Measurements from ENCODE around the gene SGSM2. TPM values are rescaled to one million over a fixed set of nuclear protein-coding genes. Genes with fewer than 3 reads are reported as not detected.

Gene SGSM2
- total RNA-seq, 1 experiment from 2014 or later, result 49.0 TPM

DNA sequence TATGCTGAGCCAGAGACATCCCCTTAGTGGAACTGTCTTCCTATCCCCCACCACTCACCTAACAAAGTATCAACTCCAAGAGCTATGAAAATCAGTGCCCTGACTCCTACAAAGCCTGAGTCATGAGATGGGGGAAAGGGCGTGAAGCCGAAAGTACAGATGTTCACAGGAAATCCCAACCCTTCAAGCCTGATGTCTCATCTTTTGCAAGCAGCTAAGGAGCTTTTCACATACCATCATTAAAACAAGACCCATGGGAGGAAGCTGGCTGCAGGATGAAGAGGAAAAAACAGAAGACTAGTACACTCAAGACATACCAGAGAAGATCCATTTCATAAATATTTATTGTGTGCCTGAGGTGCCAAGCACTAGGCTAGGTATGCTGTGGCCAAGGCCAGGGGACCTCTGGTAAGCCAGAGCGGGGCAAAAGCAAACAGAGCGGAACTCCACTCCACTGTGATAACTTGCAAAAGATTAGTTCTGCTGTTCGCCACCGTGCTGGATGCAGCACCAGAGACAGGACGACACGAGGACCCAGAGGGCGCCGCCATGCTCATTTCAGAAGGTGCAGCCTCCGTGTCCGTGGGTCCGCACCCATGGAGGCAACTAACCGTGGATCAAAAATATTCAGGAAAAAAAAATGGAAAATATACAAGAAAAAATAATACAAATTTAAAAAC is 68.1 kb downstream of the SGSM2 start:
- POLR2A ChIA-PET, result interaction anchor here (1.1 kb wide), 1 partner anchor 13 kb away, joined by 4 read pairs; no protein-coding TSS in a partner anchor
- no peaks in the 10 kb centered on the region for H3K4me1 ChIP-seq (ENCODE audit: control insufficient read depth, insufficient read depth, low read length)
- intact Hi-C loops (cut with micrococcal nuclease; ENCODE audit: unreplicated experiment), result no loop called here

DNA sequence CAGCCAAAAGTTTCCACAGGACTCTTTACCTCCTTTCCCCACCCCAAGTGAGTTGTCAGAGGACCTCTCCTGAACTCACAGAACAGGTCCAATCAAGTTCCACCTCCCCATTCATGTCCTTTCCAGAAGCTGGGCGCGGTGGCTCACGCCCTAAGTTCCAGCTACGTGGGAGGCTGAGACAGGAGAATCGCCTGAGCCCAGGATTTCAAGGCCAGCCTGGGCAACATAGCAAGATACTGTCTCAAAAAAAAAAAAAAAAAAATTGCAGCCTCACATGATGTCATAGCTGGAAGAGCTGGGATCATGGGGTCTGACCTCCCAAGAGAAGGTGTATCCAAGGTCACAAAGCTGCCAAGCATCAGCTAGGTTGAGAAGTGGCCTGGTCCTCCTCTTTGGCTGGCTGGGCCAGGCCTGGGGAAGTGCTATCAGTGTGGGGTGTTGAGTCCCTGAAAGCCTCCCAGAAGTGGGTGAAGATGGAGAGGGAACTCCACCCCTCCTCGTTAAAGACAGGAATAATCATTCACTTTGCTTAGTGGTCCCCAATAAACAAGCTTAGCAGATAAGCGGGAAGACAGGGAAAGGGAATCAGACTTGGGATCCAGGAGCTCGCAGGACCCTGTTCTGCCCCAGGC is 69.1 kb downstream of the SGSM2 start:
- ChIA-PET POLR2A (interaction anchor here (0.7 kb wide), 1 partner anchor 15 kb away, joined by 8 read pairs; no protein-coding TSS in a partner anchor), CTCF (interaction anchor here (1.4 kb wide), 1 partner anchor 10 kb away, joined by 3 read pairs; no protein-coding TSS in a partner anchor)
- H3K9me3 ChIP-seq (ENCODE audit: control insufficient read depth, insufficient read depth, low read depth, low read length), result no peaks in the 10 kb centered on the region
- intact Hi-C loops (cut with micrococcal nuclease; ENCODE audit: unreplicated experiment) (no loop called here), in situ Hi-C loops (cut with HindIII; ENCODE audit: low pct_unique_long_range_greater_than_20kb, low sequenced_read_pairs) (no loop called here)
- ATAC-seq, result no peak
- H3K4me3 ChIP-seq (ENCODE audit: low read depth in 2 of 2, low read length in 2 of 2), result no peak overlapping the region
- no peak overlapping the region for H3K27ac ChIP-seq (ENCODE audit: low read length)
- no peaks in the 10 kb centered on the region for H3K27me3 ChIP-seq (ENCODE audit: control insufficient read depth, insufficient read depth, low read length)
- no TSS peak for BruUV-seq (replicated peaks)
- TF ChIP-seq, protein P1, sequence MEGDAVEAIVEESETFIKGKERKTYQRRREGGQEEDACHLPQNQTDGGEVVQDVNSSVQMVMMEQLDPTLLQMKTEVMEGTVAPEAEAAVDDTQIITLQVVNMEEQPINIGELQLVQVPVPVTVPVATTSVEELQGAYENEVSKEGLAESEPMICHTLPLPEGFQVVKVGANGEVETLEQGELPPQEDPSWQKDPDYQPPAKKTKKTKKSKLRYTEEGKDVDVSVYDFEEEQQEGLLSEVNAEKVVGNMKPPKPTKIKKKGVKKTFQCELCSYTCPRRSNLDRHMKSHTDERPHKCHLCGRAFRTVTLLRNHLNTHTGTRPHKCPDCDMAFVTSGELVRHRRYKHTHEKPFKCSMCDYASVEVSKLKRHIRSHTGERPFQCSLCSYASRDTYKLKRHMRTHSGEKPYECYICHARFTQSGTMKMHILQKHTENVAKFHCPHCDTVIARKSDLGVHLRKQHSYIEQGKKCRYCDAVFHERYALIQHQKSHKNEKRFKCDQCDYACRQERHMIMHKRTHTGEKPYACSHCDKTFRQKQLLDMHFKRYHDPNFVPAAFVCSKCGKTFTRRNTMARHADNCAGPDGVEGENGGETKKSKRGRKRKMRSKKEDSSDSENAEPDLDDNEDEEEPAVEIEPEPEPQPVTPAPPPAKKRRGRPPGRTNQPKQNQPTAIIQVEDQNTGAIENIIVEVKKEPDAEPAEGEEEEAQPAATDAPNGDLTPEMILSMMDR (IDR thresholded peaks at IDR 0.05), result no peak
- TF ChIP-seq POLR2AphosphoS5 (IDR thresholded peaks at IDR 0.05; ENCODE audit: low read depth, low read length) (no peak), TCF7L2 (IDR thresholded peaks at IDR 0.05; ENCODE audit: low read depth, low read length) (no peak), SIN3A (IDR thresholded peaks at IDR 0.05; ENCODE audit: borderline replicate concordance, insufficient read depth, low read depth, low read length) (no peak)
- TF ChIP-seq, protein P2, sequence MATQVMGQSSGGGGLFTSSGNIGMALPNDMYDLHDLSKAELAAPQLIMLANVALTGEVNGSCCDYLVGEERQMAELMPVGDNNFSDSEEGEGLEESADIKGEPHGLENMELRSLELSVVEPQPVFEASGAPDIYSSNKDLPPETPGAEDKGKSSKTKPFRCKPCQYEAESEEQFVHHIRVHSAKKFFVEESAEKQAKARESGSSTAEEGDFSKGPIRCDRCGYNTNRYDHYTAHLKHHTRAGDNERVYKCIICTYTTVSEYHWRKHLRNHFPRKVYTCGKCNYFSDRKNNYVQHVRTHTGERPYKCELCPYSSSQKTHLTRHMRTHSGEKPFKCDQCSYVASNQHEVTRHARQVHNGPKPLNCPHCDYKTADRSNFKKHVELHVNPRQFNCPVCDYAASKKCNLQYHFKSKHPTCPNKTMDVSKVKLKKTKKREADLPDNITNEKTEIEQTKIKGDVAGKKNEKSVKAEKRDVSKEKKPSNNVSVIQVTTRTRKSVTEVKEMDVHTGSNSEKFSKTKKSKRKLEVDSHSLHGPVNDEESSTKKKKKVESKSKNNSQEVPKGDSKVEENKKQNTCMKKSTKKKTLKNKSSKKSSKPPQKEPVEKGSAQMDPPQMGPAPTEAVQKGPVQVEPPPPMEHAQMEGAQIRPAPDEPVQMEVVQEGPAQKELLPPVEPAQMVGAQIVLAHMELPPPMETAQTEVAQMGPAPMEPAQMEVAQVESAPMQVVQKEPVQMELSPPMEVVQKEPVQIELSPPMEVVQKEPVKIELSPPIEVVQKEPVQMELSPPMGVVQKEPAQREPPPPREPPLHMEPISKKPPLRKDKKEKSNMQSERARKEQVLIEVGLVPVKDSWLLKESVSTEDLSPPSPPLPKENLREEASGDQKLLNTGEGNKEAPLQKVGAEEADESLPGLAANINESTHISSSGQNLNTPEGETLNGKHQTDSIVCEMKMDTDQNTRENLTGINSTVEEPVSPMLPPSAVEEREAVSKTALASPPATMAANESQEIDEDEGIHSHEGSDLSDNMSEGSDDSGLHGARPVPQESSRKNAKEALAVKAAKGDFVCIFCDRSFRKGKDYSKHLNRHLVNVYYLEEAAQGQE (IDR thresholded peaks at IDR 0.05; ENCODE audit: insufficient read depth in 1 of 2, low read depth in 2 of 2, low read length in 1 of 2), result no peak
- H3K36me3 ChIP-seq (ENCODE audit: control insufficient read depth, insufficient read depth, low read length), result no peaks in the 10 kb centered on the region
- H3K4me1 ChIP-seq (ENCODE audit: control insufficient read depth, insufficient read depth, low read length), result no peaks in the 10 kb centered on the region
- DNase-seq (ENCODE audit: low read depth, low spot score), result no peak

More for the DNA sequence above, 68.1 kb downstream of the SGSM2 start:
- ATAC-seq, result no peak
- CTCF ChIA-PET, result no interaction called here
- in situ Hi-C loops (cut with HindIII; ENCODE audit: low pct_unique_long_range_greater_than_20kb, low sequenced_read_pairs), result no loop called here
- DNase-seq (ENCODE audit: low read depth, low spot score), result no peak
- Histone ChIP-seq H3K27me3 (ENCODE audit: control insufficient read depth, insufficient read depth, low read length) (no peaks in the 10 kb centered on the region), H3K9me3 (ENCODE audit: control insufficient read depth, insufficient read depth, low read depth, low read length) (no peaks in the 10 kb centered on the region), H3K27ac (ENCODE audit: low read length) (no peak overlapping the region), H3K4me3 (ENCODE audit: low read depth in 2 of 2, low read length in 2 of 2) (no peak overlapping the region), H3K36me3 (ENCODE audit: control insufficient read depth, insufficient read depth, low read length) (no peaks in the 10 kb centered on the region)
- TF ChIP-seq TCF7L2 (IDR thresholded peaks at IDR 0.05; ENCODE audit: low read depth, low read length) (no peak), POLR2AphosphoS5 (IDR thresholded peaks at IDR 0.05; ENCODE audit: low read depth, low read length) (no peak), SIN3A (IDR thresholded peaks at IDR 0.05; ENCODE audit: borderline replicate concordance, insufficient read depth, low read depth, low read length) (no peak)
- TF ChIP-seq, protein P1 (IDR thresholded peaks at IDR 0.05), result no peak
- TF ChIP-seq, protein P2 (IDR thresholded peaks at IDR 0.05; ENCODE audit: insufficient read depth in 1 of 2, low read depth in 2 of 2, low read length in 1 of 2), result no peak
- BruUV-seq (replicated peaks), result no TSS peak
